Endothelial cell of umbilical vein (primary cell): ENCODE data around the gene STK10. TPM values are rescaled to one million over a fixed set of nuclear protein-coding genes. Genes with fewer than 3 reads are reported as not detected.

Experiments used
- BruUV-seq: library from RNA; stranded (reverse); fragments of 400-500 nt; replicated peaks from 2 replicates; lab custom pipeline; 2021; lab: Mats Ljungman, UMichigan
- CTCF ChIA-PET: fragments of 300-600, 350-600 bp; sonication (Branson Sonifier 250); formaldehyde crosslinking; loops from one replicate; lab custom pipeline; 2021; ENCODE audit warnings: antibody characterized with exemption, inconsistent platforms; lab: Charles Lee
- POLR2A ChIA-PET: fragments of 300-600, 350-600 bp; sonication (Branson Sonifier 250); formaldehyde crosslinking; loops from one replicate; lab custom pipeline; 2021; ENCODE audit warnings: antibody characterized with exemption, inconsistent platforms; lab: Charles Lee
- DNase-seq: peaks from one replicate; pipeline ENCODE4 v3.0.0-alpha.2; 2011; ENCODE audit warnings: low read depth, low spot score
- FAIRE-seq: peaks from 2 replicates; lab custom pipeline; 2011; peaks lifted over from hg19 to GRCh38; lab: Jason Lieb, UNC
- H2AFZ ChIP-seq: 2 replicates; pipeline ENCODE4 v1.6.0; 2012; ENCODE audit warnings: low read depth, low read length, control low read depth, inconsistent platforms
- H3K27ac ChIP-seq: 2 replicates; pipeline ENCODE4 v1.5.1; 2011; ENCODE audit warnings: low read depth, mild to moderate bottlenecking, control low read depth, low read length, moderate library complexity; ENCODE audit not compliant: insufficient read depth
- H3K27me3 ChIP-seq, 2 experiments: 2 replicates each; pipeline versions ENCODE4 v1.6.0 to v1.6.1; 2011; ENCODE audit warnings: low read length in 2 of 2, mixed read lengths in 1 of 2; ENCODE audit not compliant: control insufficient read depth in 2 of 2, insufficient read depth in 2 of 2
- H3K36me3 ChIP-seq, 2 experiments: 2 replicates in 1 of 2; 3 replicates in 1 of 2; pipeline ENCODE4 v1.5.1; 2011; ENCODE audit warnings: low read length in 2 of 2, mild to moderate bottlenecking in 1 of 2, moderate library complexity in 1 of 2; ENCODE audit not compliant: control insufficient read depth in 2 of 2, insufficient read depth in 2 of 2; ENCODE audit errors: extremely low read depth in 1 of 2
- H3K4me1 ChIP-seq: 3 replicates; pipeline ENCODE4 v1.5.1; 2011; ENCODE audit warnings: mild to moderate bottlenecking, low read length; ENCODE audit not compliant: control insufficient read depth, insufficient read depth; ENCODE audit errors: extremely low read depth
- H3K4me2 ChIP-seq: 2 replicates; pipeline ENCODE4 v1.6.1; 2011; ENCODE audit warnings: low read length, control low read depth, mixed read lengths; ENCODE audit not compliant: insufficient read depth
- H3K4me3 ChIP-seq, 3 experiments: fragments of 200-600 bp in 1 of 3; sonication (generic), shearing (Covaris generic) in 1 of 3; replicated peaks in 1 of 3; 2 replicates each; pipeline ENCODE4 v1.5.1; 2011 to 2016; ENCODE audit warnings: control low read depth in 3 of 3, low read length in 3 of 3, mild to moderate bottlenecking in 2 of 3, inconsistent platforms in 1 of 3, low read depth in 1 of 3, moderate library complexity in 1 of 3; ENCODE audit not compliant: insufficient read depth in 1 of 3
- H3K79me2 ChIP-seq: 2 replicates; pipeline ENCODE4 v1.6.0; 2012; ENCODE audit warnings: low read length, inconsistent platforms; ENCODE audit not compliant: control insufficient read depth, insufficient read depth
- H3K9ac ChIP-seq: replicated peaks from 2 replicates; pipeline ENCODE3; 2011; ENCODE audit warnings: low read length, control low read depth; ENCODE audit not compliant: insufficient read depth; ENCODE audit errors: extremely low read depth
- H3K9me1 ChIP-seq: replicated peaks from 3 replicates; pipeline ENCODE4 v1.6.0; 2011; ENCODE audit warnings: mild to moderate bottlenecking, low read length; ENCODE audit not compliant: control insufficient read depth, insufficient read depth; ENCODE audit errors: extremely low read depth
- H3K9me3 ChIP-seq: replicated peaks from 2 replicates; pipeline ENCODE4 v1.5.1; 2012; ENCODE audit warnings: low read length, inconsistent platforms; ENCODE audit not compliant: control insufficient read depth, insufficient read depth
- H4K20me1 ChIP-seq: replicated peaks from 2 replicates; pipeline ENCODE3; 2011; ENCODE audit warnings: mild to moderate bottlenecking, low read length; ENCODE audit not compliant: control insufficient read depth, insufficient read depth; ENCODE audit errors: extremely low read depth
- EZH2 ChIP-seq: IDR thresholded peaks from 2 replicates; pipeline ENCODE4 v1.6.1; 2012; ENCODE audit warnings: borderline replicate concordance, low read depth, mild to moderate bottlenecking, moderate library complexity, low read length, inconsistent platforms; ENCODE audit not compliant: severe bottlenecking
- dilution Hi-C: fragments of 300-500 bp; cut with MboI; formaldehyde crosslinking; loops from one replicate; pipeline ENCODE4 v1.15.0; 2019; ENCODE audit warnings: low sequenced_read_pairs; ENCODE audit not compliant: extremely low pct_ligation_motif_present
- intact Hi-C: fragments of 100-400 bp; cut with micrococcal nuclease; formaldehyde crosslinking; loops from one replicate; pipeline ENCODE4 v1.10.0; 2022
- polyA plus RNA-seq, 4 experiments: library from polyadenylated mRNA; depleted of rRNA in 3 of 4; stranded (reverse) in 3 of 4; unstranded in 1 of 4; fragments of >200 nt; gene quantifications; 2 replicates each; pipeline versions ENCODE4 v1.2.1 to v1.2.3, GENCODE V29; 2011 to 2012; ENCODE audit warnings: missing spikeins in 1 of 4
- total RNA-seq: library from RNA; stranded (reverse); gene quantifications from 2 replicates; pipeline ENCODE4 v1.2.3, GENCODE V29; 2021
- TF ChIP-seq, protein P1 (sequence below): IDR thresholded peaks from 2 replicates; pipeline ENCODE4 v1.6.1; 2011; ENCODE audit not compliant: insufficient read depth, insufficient read length
- TF ChIP-seq, protein P2 (sequence below), 2 donors: IDR thresholded peaks; 1 replicate in 1 of 2; 2 replicates in 1 of 2; pipeline ENCODE4 v1.5.1; 2011; ENCODE audit warnings: low read length in 2 of 2, mild to moderate bottlenecking in 2 of 2, moderate library complexity in 2 of 2, control low read depth in 1 of 2, inconsistent platforms in 1 of 2, low read depth in 1 of 2; ENCODE audit not compliant: insufficient read depth in 1 of 2; ENCODE audit errors: extremely low read depth in 1 of 2

The STK10 gene
- total and polyA plus RNA-seq, 2 donors (not counting 3 experiments of a cell fraction or from before 2014, with no cell fraction given), result 16.9 to 47.2 TPM

GRCh38 chr5:172010278-172010677, 177.7 kb downstream of the STK10 start:
- Histone ChIP-seq H3K79me2 (peaks cover 10% of the 10 kb centered on the region), H3K9me1 (no peaks in the 10 kb centered on the region), H4K20me1 (no peaks in the 10 kb centered on the region), H3K4me3 (no peak overlapping the region), H3K9ac (no peak overlapping the region), H3K36me3 (no peaks in the 10 kb centered on the region), H3K9me3 (no peaks in the 10 kb centered on the region), H3K4me1 (peaks cover 18% of the 10 kb centered on the region), H3K4me2 (no peak overlapping the region), H2AFZ (no peak overlapping the region), H3K27ac (no peak overlapping the region), H3K27me3 (peaks cover 0 to under 1% of the 10 kb centered on the region in 2 experiments)
- CTCF ChIA-PET, result interaction anchor here (0.9 to 2.2 kb wide), 7 partner anchors 27 to 283 kb away, joined by 3 to 12 read pairs (median 4); partner anchors contain the start of gene STK10
- no TSS peak for BruUV-seq
- DNase-seq (no peak), FAIRE-seq (peak; percentile 38)
- TF ChIP-seq, protein P1, sequence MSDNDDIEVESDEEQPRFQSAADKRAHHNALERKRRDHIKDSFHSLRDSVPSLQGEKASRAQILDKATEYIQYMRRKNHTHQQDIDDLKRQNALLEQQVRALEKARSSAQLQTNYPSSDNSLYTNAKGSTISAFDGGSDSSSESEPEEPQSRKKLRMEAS, result no peak
- TF ChIP-seq, protein P2, sequence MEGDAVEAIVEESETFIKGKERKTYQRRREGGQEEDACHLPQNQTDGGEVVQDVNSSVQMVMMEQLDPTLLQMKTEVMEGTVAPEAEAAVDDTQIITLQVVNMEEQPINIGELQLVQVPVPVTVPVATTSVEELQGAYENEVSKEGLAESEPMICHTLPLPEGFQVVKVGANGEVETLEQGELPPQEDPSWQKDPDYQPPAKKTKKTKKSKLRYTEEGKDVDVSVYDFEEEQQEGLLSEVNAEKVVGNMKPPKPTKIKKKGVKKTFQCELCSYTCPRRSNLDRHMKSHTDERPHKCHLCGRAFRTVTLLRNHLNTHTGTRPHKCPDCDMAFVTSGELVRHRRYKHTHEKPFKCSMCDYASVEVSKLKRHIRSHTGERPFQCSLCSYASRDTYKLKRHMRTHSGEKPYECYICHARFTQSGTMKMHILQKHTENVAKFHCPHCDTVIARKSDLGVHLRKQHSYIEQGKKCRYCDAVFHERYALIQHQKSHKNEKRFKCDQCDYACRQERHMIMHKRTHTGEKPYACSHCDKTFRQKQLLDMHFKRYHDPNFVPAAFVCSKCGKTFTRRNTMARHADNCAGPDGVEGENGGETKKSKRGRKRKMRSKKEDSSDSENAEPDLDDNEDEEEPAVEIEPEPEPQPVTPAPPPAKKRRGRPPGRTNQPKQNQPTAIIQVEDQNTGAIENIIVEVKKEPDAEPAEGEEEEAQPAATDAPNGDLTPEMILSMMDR (IDR thresholded peaks at IDR 0.05; ENCODE audit: extremely low read depth in 1 of 2, insufficient read depth in 1 of 2, low read depth in 1 of 2, low read length in 2 of 2), result peak; percentile 4 to 16
- no peak for TF ChIP-seq EZH2
- dilution Hi-C loops (no loop called here), intact Hi-C loops (no loop called here)
- POLR2A ChIA-PET, result no interaction called here
